ENCODE data around the gene PNLIPRP3.

PNLIPRP3 gene

GRCh38 chr10:116402858-116403257 lies 24.8 kb upstream of the PNLIPRP3 start:
- DNase-seq (ENCODE audit: low spot score), result no peak
- no peak for TF ChIP-seq CTCF (IDR thresholded peaks at IDR 0.05; ENCODE audit: extremely low read depth, missing control alignments)

DNA sequence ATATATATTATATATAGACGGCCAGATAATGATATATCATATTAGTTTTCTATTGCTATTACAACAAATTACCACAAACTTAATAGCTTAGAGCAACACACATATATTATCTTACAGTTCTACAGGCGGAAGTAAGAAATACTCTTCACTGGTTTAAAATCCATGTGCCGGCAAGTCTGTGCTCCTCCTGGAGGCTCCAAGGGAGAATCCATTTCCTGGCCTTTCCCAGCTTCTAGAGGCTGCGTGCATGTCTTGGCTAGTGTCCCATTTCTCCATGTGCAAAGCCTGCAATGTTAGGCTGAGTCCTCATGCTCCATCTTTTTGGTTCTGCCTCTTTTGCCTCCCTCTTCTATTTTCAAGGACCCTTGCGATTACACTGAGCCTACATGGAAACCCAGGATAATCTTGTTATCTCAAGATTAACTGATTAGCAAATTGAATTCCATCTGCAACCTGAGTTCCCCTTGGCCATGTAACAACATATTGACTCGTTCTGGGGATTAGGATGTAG lies 23.9 kb upstream of the PNLIPRP3 start:
- DNase-seq (ENCODE audit: low spot score), result no peak
- no peak for TF ChIP-seq CTCF (IDR thresholded peaks at IDR 0.05; ENCODE audit: extremely low read depth, missing control alignments)

- TF ChIP-seq CTCF (IDR thresholded peaks at IDR 0.05; ENCODE audit: extremely low read depth, missing control alignments), result no peak
- DNase-seq (ENCODE audit: low spot score), result no peak
Observed at GRCh38 chr10:116408719-116409118, 18.9 kb upstream of the PNLIPRP3 start.

- no peak for DNase-seq (ENCODE audit: low spot score)
- TF ChIP-seq CTCF (IDR thresholded peaks at IDR 0.05; ENCODE audit: extremely low read depth, missing control alignments), result no peak
Observed at GRCh38 chr10:116410351-116410750, 17.3 kb upstream of the PNLIPRP3 start.

DNA sequence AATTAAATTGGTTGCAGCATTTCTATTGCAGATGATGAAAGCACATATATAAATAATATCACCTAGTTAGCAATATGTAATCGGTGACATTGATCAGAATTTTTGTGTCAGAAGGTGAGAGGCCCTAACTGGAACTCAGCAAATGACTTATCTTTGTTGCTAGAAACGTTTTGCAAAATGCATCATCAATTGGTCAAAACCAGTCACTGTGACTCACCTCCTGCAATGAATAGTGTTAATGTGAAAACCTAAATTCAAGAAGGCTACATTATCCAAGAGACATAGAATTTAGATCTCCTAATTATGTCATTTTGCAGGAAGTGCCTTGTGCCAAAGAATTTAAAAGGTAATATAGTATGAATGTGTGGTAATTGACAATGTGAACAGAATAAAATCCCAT lies 9.8 kb upstream of the PNLIPRP3 start:
- no peak for DNase-seq (ENCODE audit: low spot score)
- TF ChIP-seq CTCF (IDR thresholded peaks at IDR 0.05; ENCODE audit: extremely low read depth, missing control alignments), result no peak

GRCh38 chr10:116418389-116418788 lies 9.3 kb upstream of the PNLIPRP3 start:
- no peak for TF ChIP-seq CTCF (IDR thresholded peaks at IDR 0.05; ENCODE audit: extremely low read depth, missing control alignments)
- DNase-seq (ENCODE audit: low spot score), result no peak

GRCh38 chr10:116421815-116422214 lies 5.8 kb upstream of the PNLIPRP3 start:
- DNase-seq (ENCODE audit: low spot score), result no peak
- TF ChIP-seq CTCF (IDR thresholded peaks at IDR 0.05; ENCODE audit: extremely low read depth, missing control alignments), result no peak
